ENCODE data around the gene CFAP97D1. TPM values are rescaled to one million over a fixed set of nuclear protein-coding genes. Genes with fewer than 3 reads are reported as not detected.

CFAP97D1 gene
- total and polyA plus RNA-seq, 2 experiments from 2014 or later = not detected

DNA sequence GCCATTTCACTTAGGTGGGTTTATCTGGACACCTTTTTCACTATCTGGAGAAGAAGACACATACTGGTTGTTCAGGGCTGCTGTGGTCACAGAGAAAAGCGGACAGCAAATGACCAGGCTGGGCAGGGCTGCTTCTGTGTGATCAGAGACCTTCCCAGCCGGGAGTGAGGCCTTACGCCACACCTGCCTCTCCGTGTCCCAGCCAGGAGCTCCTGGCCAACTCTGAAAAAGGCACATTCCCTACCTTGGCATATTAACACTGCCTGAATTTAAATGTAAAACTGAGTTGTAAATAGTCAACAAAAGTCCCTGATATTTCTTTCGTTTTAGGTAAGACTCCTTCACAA, 12.5 kb upstream of the CFAP97D1 start:
- TF ChIP-seq, protein P1, sequence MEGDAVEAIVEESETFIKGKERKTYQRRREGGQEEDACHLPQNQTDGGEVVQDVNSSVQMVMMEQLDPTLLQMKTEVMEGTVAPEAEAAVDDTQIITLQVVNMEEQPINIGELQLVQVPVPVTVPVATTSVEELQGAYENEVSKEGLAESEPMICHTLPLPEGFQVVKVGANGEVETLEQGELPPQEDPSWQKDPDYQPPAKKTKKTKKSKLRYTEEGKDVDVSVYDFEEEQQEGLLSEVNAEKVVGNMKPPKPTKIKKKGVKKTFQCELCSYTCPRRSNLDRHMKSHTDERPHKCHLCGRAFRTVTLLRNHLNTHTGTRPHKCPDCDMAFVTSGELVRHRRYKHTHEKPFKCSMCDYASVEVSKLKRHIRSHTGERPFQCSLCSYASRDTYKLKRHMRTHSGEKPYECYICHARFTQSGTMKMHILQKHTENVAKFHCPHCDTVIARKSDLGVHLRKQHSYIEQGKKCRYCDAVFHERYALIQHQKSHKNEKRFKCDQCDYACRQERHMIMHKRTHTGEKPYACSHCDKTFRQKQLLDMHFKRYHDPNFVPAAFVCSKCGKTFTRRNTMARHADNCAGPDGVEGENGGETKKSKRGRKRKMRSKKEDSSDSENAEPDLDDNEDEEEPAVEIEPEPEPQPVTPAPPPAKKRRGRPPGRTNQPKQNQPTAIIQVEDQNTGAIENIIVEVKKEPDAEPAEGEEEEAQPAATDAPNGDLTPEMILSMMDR (IDR thresholded peaks at IDR 0.05; ENCODE audit: low read depth, low read length) = no peak
- Histone ChIP-seq H3K4me1 (ENCODE audit: low read depth) (no peaks in the 10 kb centered on the region), H3K27ac (no peak overlapping the region), H3K27me3 (no peaks in the 10 kb centered on the region), H3K9me3 (ENCODE audit: low read depth) (no peaks in the 10 kb centered on the region), H3K36me3 (peaks cover 13% of the 10 kb centered on the region), H3K4me3 (no peak overlapping the region)
- no peak for DNase-seq (ENCODE audit: low read depth in 1 of 2, low spot score in 1 of 2)

DNA sequence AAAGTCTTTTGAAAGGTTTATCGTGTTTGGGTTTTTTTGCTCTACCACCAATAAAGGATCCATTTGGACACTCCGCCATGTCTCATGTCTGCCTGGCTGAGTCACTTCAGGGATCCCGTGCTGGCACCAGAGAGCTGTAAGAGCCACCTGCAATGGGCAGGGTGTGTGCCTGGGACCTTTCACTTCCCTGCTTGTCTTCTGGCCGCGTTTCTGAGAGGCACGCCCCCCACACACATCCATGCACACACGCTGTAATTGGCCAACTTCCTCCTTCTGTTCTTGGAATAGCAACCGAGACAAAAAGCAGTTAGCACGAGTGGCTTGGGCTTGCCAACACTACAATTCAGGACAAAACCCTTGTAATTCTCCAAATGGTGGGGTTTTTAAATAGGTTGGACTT, 11.9 kb upstream of the CFAP97D1 start:
- no peak overlapping the region for H3K4me3 ChIP-seq
- H3K27me3 ChIP-seq = no peaks in the 10 kb centered on the region
- DNase-seq (ENCODE audit: low read depth in 1 of 2, low spot score in 1 of 2) = no peak
- H3K36me3 ChIP-seq = peaks cover 19% of the 10 kb centered on the region
- H3K27ac ChIP-seq = no peak overlapping the region
- H3K4me1 ChIP-seq (ENCODE audit: low read depth) = no peaks in the 10 kb centered on the region
- no peaks in the 10 kb centered on the region for H3K9me3 ChIP-seq (ENCODE audit: low read depth)
- TF ChIP-seq, protein P1 (IDR thresholded peaks at IDR 0.05; ENCODE audit: low read depth, low read length) = no peak

DNA sequence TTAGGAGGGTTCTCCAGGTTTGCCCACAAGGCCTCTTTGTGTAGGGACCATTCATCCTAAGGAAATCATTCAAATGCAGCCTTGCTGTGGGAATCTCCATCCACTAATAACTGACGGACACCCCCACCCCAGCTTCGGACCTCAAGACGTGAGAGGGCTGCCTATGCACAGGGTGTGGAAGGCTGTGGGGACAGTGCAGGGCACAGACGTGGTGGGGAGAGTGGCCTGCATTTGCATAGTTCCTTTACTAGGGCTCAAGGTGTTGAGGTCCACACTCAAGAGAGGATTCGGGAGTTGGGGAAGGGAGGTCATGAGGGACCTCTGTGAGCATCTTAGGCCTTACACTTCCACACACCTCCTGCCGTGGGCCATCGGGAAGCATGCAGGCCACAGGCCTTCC, 11.3 kb upstream of the CFAP97D1 start:
- Histone ChIP-seq H3K27me3 (no peaks in the 10 kb centered on the region), H3K36me3 (peaks cover 23% of the 10 kb centered on the region), H3K4me3 (no peak overlapping the region), H3K27ac (no peak overlapping the region), H3K4me1 (ENCODE audit: low read depth) (no peaks in the 10 kb centered on the region), H3K9me3 (ENCODE audit: low read depth) (no peaks in the 10 kb centered on the region)
- DNase-seq (ENCODE audit: low read depth in 1 of 2, low spot score in 1 of 2) = no peak
- TF ChIP-seq, protein P1 (IDR thresholded peaks at IDR 0.05; ENCODE audit: low read depth, low read length) = no peak

DNA sequence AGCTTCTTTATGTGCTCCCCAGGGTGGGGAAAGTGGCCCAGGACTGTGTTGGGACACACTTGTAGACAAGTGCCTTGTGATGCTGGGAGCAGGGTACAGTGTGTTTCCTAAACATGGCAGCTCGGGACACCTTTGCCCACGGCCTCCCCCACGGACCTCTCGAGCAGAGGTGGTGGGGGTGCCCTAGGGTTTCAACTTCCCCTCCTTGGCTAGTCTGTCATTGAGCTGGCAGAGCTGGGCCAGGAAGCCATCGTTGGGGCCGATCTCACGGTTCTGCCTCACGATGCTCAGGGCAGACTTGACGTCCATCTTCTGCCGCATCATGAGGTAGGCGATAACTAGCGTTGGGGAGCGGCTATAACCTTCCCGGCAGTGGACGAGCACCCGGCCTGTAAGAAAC, 10.8 kb upstream of the CFAP97D1 start:
- H3K4me3 ChIP-seq = no peak overlapping the region
- no peaks in the 10 kb centered on the region for H3K9me3 ChIP-seq (ENCODE audit: low read depth)
- TF ChIP-seq, protein P1 (IDR thresholded peaks at IDR 0.05; ENCODE audit: low read depth, low read length) = no peak
- no peak for DNase-seq (ENCODE audit: low read depth in 1 of 2, low spot score in 1 of 2)
- H3K27me3 ChIP-seq = no peaks in the 10 kb centered on the region
- H3K27ac ChIP-seq = no peak overlapping the region
- H3K4me1 ChIP-seq (ENCODE audit: low read depth) = no peaks in the 10 kb centered on the region
- H3K36me3 ChIP-seq = peaks cover 23% of the 10 kb centered on the region

DNA sequence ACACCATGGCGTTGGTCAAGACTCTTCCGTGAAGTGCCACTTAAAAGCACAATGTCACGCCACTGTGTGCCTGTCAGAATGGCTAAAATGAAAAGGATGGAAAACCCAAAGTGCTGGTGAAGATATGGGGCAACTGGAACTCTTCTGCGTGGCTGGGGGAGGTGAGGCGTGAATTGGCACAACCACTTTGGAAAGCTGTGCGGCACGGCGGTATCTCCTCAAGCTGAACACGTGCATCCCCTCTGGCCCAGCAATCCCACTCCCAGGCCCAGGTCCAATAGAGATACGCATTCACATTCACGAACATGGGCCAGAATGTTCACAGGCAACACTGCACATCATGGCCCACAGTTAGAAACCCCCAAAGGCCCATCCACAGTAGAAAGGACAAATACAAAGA, 10.4 kb upstream of the CFAP97D1 start:
- Histone ChIP-seq H3K4me3 (no peak overlapping the region), H3K9me3 (ENCODE audit: low read depth) (no peaks in the 10 kb centered on the region), H3K27me3 (no peaks in the 10 kb centered on the region), H3K27ac (no peak overlapping the region), H3K4me1 (ENCODE audit: low read depth) (no peaks in the 10 kb centered on the region), H3K36me3 (peaks cover 23% of the 10 kb centered on the region)
- DNase-seq (ENCODE audit: low read depth in 1 of 2, low spot score in 1 of 2) = no peak
- TF ChIP-seq, protein P1 (IDR thresholded peaks at IDR 0.05; ENCODE audit: low read depth, low read length) = no peak

DNA sequence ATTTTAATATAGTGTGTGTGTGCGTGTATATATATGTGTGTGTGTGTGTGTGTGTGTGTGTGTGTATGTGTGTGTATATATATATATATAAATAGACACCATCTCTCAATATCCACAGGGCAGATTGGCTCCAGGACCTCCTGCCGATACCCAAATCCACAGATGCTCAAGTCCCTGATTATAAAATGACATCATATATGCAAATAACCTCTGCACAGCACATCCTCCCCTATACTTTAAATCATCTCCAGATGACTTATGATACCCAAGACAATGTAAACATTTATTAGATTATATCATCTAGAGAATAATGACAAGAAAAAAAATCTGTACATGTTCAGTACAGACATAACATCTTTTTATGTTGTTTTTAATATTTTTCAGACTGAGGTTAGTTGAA, 9.3 kb upstream of the CFAP97D1 start:
- H3K4me1 ChIP-seq (ENCODE audit: low read depth) = no peaks in the 10 kb centered on the region
- no peak for DNase-seq (ENCODE audit: low read depth in 1 of 2, low spot score in 1 of 2)
- H3K36me3 ChIP-seq = peaks cover 23% of the 10 kb centered on the region
- no peak overlapping the region for H3K4me3 ChIP-seq
- H3K27me3 ChIP-seq = no peaks in the 10 kb centered on the region
- TF ChIP-seq, protein P1 (IDR thresholded peaks at IDR 0.05; ENCODE audit: low read depth, low read length) = no peak
- H3K27ac ChIP-seq = no peak overlapping the region
- no peaks in the 10 kb centered on the region for H3K9me3 ChIP-seq (ENCODE audit: low read depth)
